Endothelial cell of umbilical vein (primary cell): Measurements from ENCODE around the gene DGAT2L6. TPM values are rescaled to one million over a fixed set of nuclear protein-coding genes. Genes with fewer than 3 reads are reported as not detected.

Source experiments
- BruUV-seq: library from RNA; stranded (reverse); fragments of 400-500 nt; replicated peaks from 2 replicates; lab custom pipeline; 2021; lab: Mats Ljungman, UMichigan
- CTCF ChIA-PET: fragments of 300-600, 350-600 bp; sonication (Branson Sonifier 250); formaldehyde crosslinking; loops from one replicate; lab custom pipeline; 2021; ENCODE audit warnings: antibody characterized with exemption, inconsistent platforms; lab: Charles Lee
- POLR2A ChIA-PET: fragments of 300-600, 350-600 bp; sonication (Branson Sonifier 250); formaldehyde crosslinking; loops from one replicate; lab custom pipeline; 2021; ENCODE audit warnings: antibody characterized with exemption, inconsistent platforms; lab: Charles Lee
- DNase-seq: peaks from one replicate; pipeline ENCODE4 v3.0.0-alpha.2; 2011; ENCODE audit warnings: low read depth, low spot score
- FAIRE-seq: peaks from 2 replicates; lab custom pipeline; 2011; peaks lifted over from hg19 to GRCh38; lab: Jason Lieb, UNC
- H2AFZ ChIP-seq: 2 replicates; pipeline ENCODE4 v1.6.0; 2012; ENCODE audit warnings: low read depth, low read length, control low read depth, inconsistent platforms
- H3K27ac ChIP-seq: 2 replicates; pipeline ENCODE4 v1.5.1; 2011; ENCODE audit warnings: low read depth, mild to moderate bottlenecking, control low read depth, low read length, moderate library complexity; ENCODE audit not compliant: insufficient read depth
- H3K27me3 ChIP-seq, 2 experiments: 2 replicates each; pipeline versions ENCODE4 v1.6.0 to v1.6.1; 2011; ENCODE audit warnings: low read length in 2 of 2, mixed read lengths in 1 of 2; ENCODE audit not compliant: control insufficient read depth in 2 of 2, insufficient read depth in 2 of 2
- H3K36me3 ChIP-seq, 2 experiments: 2 replicates in 1 of 2; 3 replicates in 1 of 2; pipeline ENCODE4 v1.5.1; 2011; ENCODE audit warnings: low read length in 2 of 2, mild to moderate bottlenecking in 1 of 2, moderate library complexity in 1 of 2; ENCODE audit not compliant: control insufficient read depth in 2 of 2, insufficient read depth in 2 of 2; ENCODE audit errors: extremely low read depth in 1 of 2
- H3K4me1 ChIP-seq: 3 replicates; pipeline ENCODE4 v1.5.1; 2011; ENCODE audit warnings: mild to moderate bottlenecking, low read length; ENCODE audit not compliant: control insufficient read depth, insufficient read depth; ENCODE audit errors: extremely low read depth
- H3K4me2 ChIP-seq: 2 replicates; pipeline ENCODE4 v1.6.1; 2011; ENCODE audit warnings: low read length, control low read depth, mixed read lengths; ENCODE audit not compliant: insufficient read depth
- H3K4me3 ChIP-seq, 3 experiments: fragments of 200-600 bp in 1 of 3; sonication (generic), shearing (Covaris generic) in 1 of 3; replicated peaks in 1 of 3; 2 replicates each; pipeline ENCODE4 v1.5.1; 2011 to 2016; ENCODE audit warnings: control low read depth in 3 of 3, low read length in 3 of 3, mild to moderate bottlenecking in 2 of 3, inconsistent platforms in 1 of 3, low read depth in 1 of 3, moderate library complexity in 1 of 3; ENCODE audit not compliant: insufficient read depth in 1 of 3
- H3K79me2 ChIP-seq: 2 replicates; pipeline ENCODE4 v1.6.0; 2012; ENCODE audit warnings: low read length, inconsistent platforms; ENCODE audit not compliant: control insufficient read depth, insufficient read depth
- H3K9ac ChIP-seq: replicated peaks from 2 replicates; pipeline ENCODE3; 2011; ENCODE audit warnings: low read length, control low read depth; ENCODE audit not compliant: insufficient read depth; ENCODE audit errors: extremely low read depth
- H3K9me1 ChIP-seq: replicated peaks from 3 replicates; pipeline ENCODE4 v1.6.0; 2011; ENCODE audit warnings: mild to moderate bottlenecking, low read length; ENCODE audit not compliant: control insufficient read depth, insufficient read depth; ENCODE audit errors: extremely low read depth
- H3K9me3 ChIP-seq: replicated peaks from 2 replicates; pipeline ENCODE4 v1.5.1; 2012; ENCODE audit warnings: low read length, inconsistent platforms; ENCODE audit not compliant: control insufficient read depth, insufficient read depth
- H4K20me1 ChIP-seq: replicated peaks from 2 replicates; pipeline ENCODE3; 2011; ENCODE audit warnings: mild to moderate bottlenecking, low read length; ENCODE audit not compliant: control insufficient read depth, insufficient read depth; ENCODE audit errors: extremely low read depth
- CTCF ChIP-seq, 2 donors: IDR thresholded peaks; 1 replicate in 1 of 2; 2 replicates in 1 of 2; pipeline ENCODE4 v1.5.1; 2011; ENCODE audit warnings: low read length in 2 of 2, mild to moderate bottlenecking in 2 of 2, moderate library complexity in 2 of 2, control low read depth in 1 of 2, inconsistent platforms in 1 of 2, low read depth in 1 of 2; ENCODE audit not compliant: insufficient read depth in 1 of 2; ENCODE audit errors: extremely low read depth in 1 of 2
- EZH2 ChIP-seq: IDR thresholded peaks from 2 replicates; pipeline ENCODE4 v1.6.1; 2012; ENCODE audit warnings: borderline replicate concordance, low read depth, mild to moderate bottlenecking, moderate library complexity, low read length, inconsistent platforms; ENCODE audit not compliant: severe bottlenecking
- FOS ChIP-seq: IDR thresholded peaks from 2 replicates; pipeline ENCODE4 v1.6.1; 2011; ENCODE audit warnings: mild to moderate bottlenecking, low read length, moderate library complexity, borderline replicate concordance; ENCODE audit not compliant: insufficient read depth
- GATA2 ChIP-seq: IDR thresholded peaks from 2 replicates; pipeline ENCODE4 v1.7.0; 2011; ENCODE audit warnings: low read depth, mild to moderate bottlenecking, moderate library complexity, mixed read lengths, low read length; ENCODE audit not compliant: insufficient read length, insufficient read depth
- JUN ChIP-seq: IDR thresholded peaks from 2 replicates; pipeline ENCODE4 v1.6.1; 2011; ENCODE audit warnings: borderline replicate concordance, low read depth; ENCODE audit not compliant: insufficient read length, insufficient read depth
- MAX ChIP-seq: IDR thresholded peaks from 2 replicates; pipeline ENCODE4 v1.6.1; 2011; ENCODE audit not compliant: insufficient read depth, insufficient read length
- MYC ChIP-seq: IDR thresholded peaks from one replicate; pipeline ENCODE4 v1.6.1; 2011; ENCODE audit warnings: mild to moderate bottlenecking, low read depth, low read length
- POLR2A ChIP-seq: IDR thresholded peaks from 2 replicates; pipeline ENCODE4 v1.6.1; 2012; ENCODE audit warnings: low read depth, mild to moderate bottlenecking, control low read depth, low read length
- POLR2AphosphoS5 ChIP-seq: IDR thresholded peaks from 2 replicates; pipeline ENCODE4 v1.6.1; 2012; ENCODE audit warnings: low read depth, mild to moderate bottlenecking, control low read depth, low read length, moderate library complexity; ENCODE audit not compliant: insufficient read depth
- dilution Hi-C: fragments of 300-500 bp; cut with MboI; formaldehyde crosslinking; loops from one replicate; pipeline ENCODE4 v1.15.0; 2019; ENCODE audit warnings: low sequenced_read_pairs; ENCODE audit not compliant: extremely low pct_ligation_motif_present
- intact Hi-C: fragments of 100-400 bp; cut with micrococcal nuclease; formaldehyde crosslinking; loops from one replicate; pipeline ENCODE4 v1.10.0; 2022
- polyA plus RNA-seq, 4 experiments: library from polyadenylated mRNA; depleted of rRNA in 3 of 4; stranded (reverse) in 3 of 4; unstranded in 1 of 4; fragments of >200 nt; gene quantifications; 2 replicates each; pipeline versions ENCODE4 v1.2.1 to v1.2.3, GENCODE V29; 2011 to 2012; ENCODE audit warnings: missing spikeins in 1 of 4
- total RNA-seq: library from RNA; stranded (reverse); gene quantifications from 2 replicates; pipeline ENCODE4 v1.2.3, GENCODE V29; 2021

Gene DGAT2L6
- total and polyA plus RNA-seq, 2 donors (not counting 3 experiments of a cell fraction or from before 2014, with no cell fraction given) = not detected

GRCh38 chrX:70128071-70128470 is 49.2 kb upstream of the DGAT2L6 start:
- Histone ChIP-seq H3K79me2 (no peaks in the 10 kb centered on the region), H2AFZ (no peak overlapping the region), H4K20me1 (no peaks in the 10 kb centered on the region), H3K9me1 (no peaks in the 10 kb centered on the region), H3K36me3 (no peaks in the 10 kb centered on the region), H3K9me3 (no peaks in the 10 kb centered on the region), H3K27ac (no peak overlapping the region), H3K4me2 (no peak overlapping the region), H3K27me3 (no peaks in the 10 kb centered on the region), H3K4me1 (peaks cover 6% of the 10 kb centered on the region), H3K4me3 (no peak overlapping the region), H3K9ac (no peak overlapping the region)
- CTCF ChIA-PET = no interaction called here
- DNase-seq (no peak), FAIRE-seq (no peak)
- no TSS peak for BruUV-seq
- TF ChIP-seq JUN (no peak), MYC (no peak), MAX (no peak), GATA2 (no peak), CTCF (IDR thresholded peaks at IDR 0.05; ENCODE audit: extremely low read depth in 1 of 2, insufficient read depth in 1 of 2, low read depth in 1 of 2, low read length in 2 of 2) (no peak), POLR2AphosphoS5 (no peak), EZH2 (no peak), FOS (no peak), POLR2A (no peak)
- intact Hi-C loops = no loop called here
- dilution Hi-C loops = no loop called here
- POLR2A ChIA-PET = no interaction called here
